IMR-90 (cell line): ENCODE results near the gene SLC28A3. TPM values are rescaled to one million over a fixed set of nuclear protein-coding genes. Genes with fewer than 3 reads are reported as not detected.

Experiments
- ATAC-seq: fragments of 200-7000 bp; cut with Tn5 transposase; 2 replicates; pipeline ENCODE4 v1.9.1; 2020; ENCODE audit warnings: low read depth, mild to moderate bottlenecking, moderate library complexity
- BruUV-seq: library from RNA; stranded (reverse); fragments of 400-500 nt; replicated peaks from 2 replicates; lab custom pipeline; 2021; lab: Mats Ljungman, UMichigan
- CTCF ChIA-PET: fragments of 300-600 bp; formaldehyde crosslinking; extraction: SDS; loops from one replicate; lab custom pipeline; 2021; ENCODE audit warnings: antibody characterized with exemption; lab: Yijun Ruan, JAX
- POLR2A ChIA-PET: fragments of 300-600 bp; sonication (Branson Sonifier 250); formaldehyde crosslinking; loops from one replicate; lab custom pipeline; 2022; ENCODE audit warnings: antibody characterized with exemption; ENCODE audit not compliant: unreplicated experiment; lab: Charles Lee
- DNase-seq: peaks from one replicate; pipeline ENCODE4 v3.0.0; 2013
- H2AFZ ChIP-seq: replicated peaks from 2 replicates; pipeline ENCODE3; 2013; ENCODE audit warnings: low read length, mild to moderate bottlenecking; ENCODE audit not compliant: poor library complexity
- H2AK5ac ChIP-seq: 2 replicates; pipeline ENCODE4 v1.6.1; 2013; ENCODE audit warnings: low read depth, low read length, inconsistent platforms
- H2AK9ac ChIP-seq: replicated peaks from 2 replicates; pipeline ENCODE3; 2013; ENCODE audit warnings: mild to moderate bottlenecking, low read depth, low read length, moderate library complexity; ENCODE audit not compliant: poor library complexity
- H2BK120ac ChIP-seq: 2 replicates; pipeline ENCODE4 v1.6.1; 2013; ENCODE audit warnings: low read depth, low read length, inconsistent platforms
- H2BK15ac ChIP-seq: 3 replicates; pipeline ENCODE4 v1.6.1; 2013; ENCODE audit warnings: low read depth, low read length, inconsistent platforms
- H2BK20ac ChIP-seq: 2 replicates; pipeline ENCODE4 v1.6.1; 2013; ENCODE audit warnings: low read depth, mild to moderate bottlenecking, inconsistent platforms, low read length, moderate library complexity
- H2BK5ac ChIP-seq: 2 replicates; pipeline ENCODE4 v1.6.1; 2013; ENCODE audit warnings: mild to moderate bottlenecking, low read depth, low read length, inconsistent platforms; ENCODE audit not compliant: poor library complexity, severe bottlenecking
- H3K14ac ChIP-seq: replicated peaks from 2 replicates; pipeline ENCODE4 v1.6.1; 2013; ENCODE audit warnings: low read depth, low read length, inconsistent platforms
- H3K18ac ChIP-seq: 2 replicates; pipeline ENCODE4 v1.6.1; 2013; ENCODE audit warnings: low read depth, low read length, control low read depth
- H3K23ac ChIP-seq: 2 replicates; pipeline ENCODE4 v1.6.1; 2013; ENCODE audit warnings: low read depth, low read length, inconsistent platforms
- H3K27ac ChIP-seq: 2 replicates; pipeline ENCODE4 v1.5.1; 2013; ENCODE audit warnings: mild to moderate bottlenecking, control low read depth, low read length; ENCODE audit not compliant: insufficient read depth
- H3K27me3 ChIP-seq: 2 replicates; pipeline ENCODE4 v1.6.1; 2013; ENCODE audit warnings: low read length; ENCODE audit not compliant: control insufficient read depth, insufficient read depth
- H3K36me3 ChIP-seq: 2 replicates; pipeline ENCODE4 v1.6.1; 2013; ENCODE audit warnings: low read length, mixed read lengths; ENCODE audit not compliant: control insufficient read depth, insufficient read depth
- H3K4ac ChIP-seq: 2 replicates; pipeline ENCODE4 v1.6.1; 2013; ENCODE audit warnings: low read depth, low read length, inconsistent platforms
- H3K4me1 ChIP-seq: 2 replicates; pipeline ENCODE4 v1.6.1; 2013; ENCODE audit warnings: low read length, mixed read lengths; ENCODE audit not compliant: control insufficient read depth, insufficient read depth
- H3K4me2 ChIP-seq: 2 replicates; pipeline ENCODE4 v1.6.1; 2013; ENCODE audit warnings: low read depth, mild to moderate bottlenecking, control low read depth, low read length, moderate library complexity
- H3K4me3 ChIP-seq: 2 replicates; pipeline ENCODE4 v1.5.1; 2013; ENCODE audit warnings: low read depth, mild to moderate bottlenecking, control low read depth, low read length, moderate library complexity; ENCODE audit not compliant: insufficient read depth
- H3K56ac ChIP-seq: 2 replicates; pipeline ENCODE4 v1.6.1; 2013; ENCODE audit warnings: low read length, inconsistent platforms; ENCODE audit not compliant: insufficient read depth; ENCODE audit errors: extremely low read depth
- H3K79me1 ChIP-seq, 2 experiments: 2 replicates each; pipeline ENCODE4 v1.6.1; 2013; ENCODE audit warnings: low read length in 2 of 2, inconsistent platforms in 1 of 2, low read depth in 1 of 2
- H3K9ac ChIP-seq: 2 replicates; pipeline ENCODE4 v1.6.1; 2013; ENCODE audit warnings: low read depth, low read length, control low read depth
- H3K9me1 ChIP-seq: 2 replicates; pipeline ENCODE4 v1.6.1; 2013; ENCODE audit warnings: low read length, inconsistent platforms; ENCODE audit not compliant: insufficient read depth
- H3K9me3 ChIP-seq: 2 replicates; pipeline ENCODE4 v1.6.1; 2013; ENCODE audit warnings: low read length; ENCODE audit not compliant: control insufficient read depth, insufficient read depth
- H4K20me1 ChIP-seq: 2 replicates; pipeline ENCODE4 v1.6.1; 2013; ENCODE audit warnings: low read length, inconsistent platforms; ENCODE audit not compliant: insufficient read depth
- H4K5ac ChIP-seq: 2 replicates; pipeline ENCODE4 v1.6.1; 2013; ENCODE audit warnings: mild to moderate bottlenecking, low read depth, low read length, control low read depth
- H4K8ac ChIP-seq, 2 experiments: 2 replicates each; pipeline ENCODE4 v1.6.1; 2013; ENCODE audit warnings: low read depth in 2 of 2, low read length in 2 of 2, control low read depth in 1 of 2, inconsistent platforms in 1 of 2
- H4K91ac ChIP-seq: 2 replicates; pipeline ENCODE4 v1.6.1; 2013; ENCODE audit warnings: low read depth, low read length, inconsistent platforms; ENCODE audit not compliant: insufficient read depth
- FOS ChIP-seq: fragments of 150-350 bp; IDR thresholded peaks from 2 replicates; pipeline ENCODE4 v1.6.1; 2016; ENCODE audit warnings: low read depth, low read length
- MXI1 ChIP-seq: IDR thresholded peaks from 2 replicates; pipeline ENCODE4 v1.6.1; 2012; ENCODE audit warnings: low read depth, mild to moderate bottlenecking, low read length, moderate library complexity, borderline replicate concordance
- NFE2L2 ChIP-seq: fragments of 150-350 bp; IDR thresholded peaks from 2 replicates; pipeline ENCODE4 v1.6.1; 2016; ENCODE audit warnings: low read depth, mild to moderate bottlenecking, low read length
- RAD21 ChIP-seq: IDR thresholded peaks from 2 replicates; pipeline ENCODE4 v1.6.1; 2012; ENCODE audit warnings: low read length, improper control_type of control experiment
- USF2 ChIP-seq: fragments of 150-350 bp; IDR thresholded peaks from 2 replicates; pipeline ENCODE4 v1.6.1; 2017; ENCODE audit warnings: mild to moderate bottlenecking, antibody characterized with exemption, low read length, low read depth
- WGBS, 2 experiments: methylation state at CpG; one replicate each; pipeline versions ENCODE4 v1.1.5 to v1.1.7; 2013; ENCODE audit warnings: missing lambda C conversion rate in 2 of 2; ENCODE audit not compliant: insufficient read length in 1 of 2; ENCODE audit errors: extremely low coverage in 2 of 2; 5-methylcytosine and 5-hydroxymethylcytosine counted together
- dilution Hi-C: fragments of 300-500 bp; cut with HindIII; formaldehyde crosslinking; loops from one replicate; pipeline ENCODE4 v1.14.3; 2018; ENCODE audit warnings: low sequenced_read_pairs; ENCODE audit not compliant: unreplicated experiment
- in situ Hi-C: fragments of 300-500 bp; cut with MboI; formaldehyde crosslinking; loops from 3 replicates; pipeline ENCODE4 v1.14.3; 2019; ENCODE audit warnings: low sequenced_read_pairs, inconsistent platforms, mixed read lengths
- intact Hi-C: fragments of 100-400 bp; cut with micrococcal nuclease; formaldehyde crosslinking; loops from 2 replicates; pipeline ENCODE4 v1.10.0; 2022
- polyA plus RNA-seq, 3 experiments: library from polyadenylated mRNA; depleted of rRNA; stranded (reverse); fragments of >200 nt; gene quantifications; 2 replicates each; pipeline ENCODE4 v1.2.3, GENCODE V29; 2012; ENCODE audit warnings: low replicate concordance in 1 of 3
- total RNA-seq: library from RNA; depleted of rRNA; stranded (reverse); fragments of >200 nt; gene quantifications from 2 replicates; pipeline ENCODE4 v1.2.3, GENCODE V29; 2012

SLC28A3 gene
- total and polyA plus RNA-seq, 2 of the 4 experiments (the other 2 are of a cell fraction): 1.1 to 2.2 TPM

GRCh38 chr9:84296146-84296843, 44.3 kb downstream of the SLC28A3 start:
- Histone ChIP-seq H2BK20ac (peak overlapping the region; percentile 99), H4K8ac (peak overlapping the region; percentile 92 to 96), H2AK9ac (peak overlapping the region; percentile 88), H3K56ac (peak overlapping the region; percentile 75), H3K4me1 (peaks cover 20% of the 10 kb centered on the region), H3K4me2 (peak overlapping the region; percentile 70), H3K18ac (peak overlapping the region; percentile 100), H3K9ac (peak overlapping the region; percentile 36; the same call in 1 of the 2 replicates), H2BK15ac (peak overlapping the region; percentile 98), H3K9me1 (peaks cover 7% of the 10 kb centered on the region), H2AFZ (peak overlapping the region; percentile 66), H3K36me3 (no peaks in the 10 kb centered on the region), H3K79me1 (peaks cover 0 to 4% of the 10 kb centered on the region in 2 experiments; a peak in 1 of 4 replicates), H3K4ac (peak overlapping the region; percentile 98), H4K5ac (peak overlapping the region; percentile 99), H2BK120ac (peak overlapping the region; percentile 99), H4K20me1 (no peaks in the 10 kb centered on the region), H3K27ac (peak overlapping the region; percentile 94), H4K91ac (peak overlapping the region; percentile 99), H2AK5ac (peak overlapping the region; percentile 98), H3K14ac (peak overlapping the region; percentile 98), H3K27me3 (no peaks in the 10 kb centered on the region), H3K23ac (peak overlapping the region; percentile 89), H2BK5ac (peak overlapping the region; percentile 97), H3K4me3 (no peak overlapping the region), H3K9me3 (no peaks in the 10 kb centered on the region)
- intact Hi-C loops: no loop called here
- in situ Hi-C loops: no loop called here
- ATAC-seq (peak; percentile 63), DNase-seq (peak; percentile 90)
- WGBS, 2 experiments: 100% methylated on average over 2 of the region's 7 CpGs; no CpG with 5 or more reads in 1 of the 2 experiments
- TF ChIP-seq RAD21 (no peak), FOS (peak; percentile 54; the same call in 1 of the 2 replicates), MXI1 (peak; percentile 48; the same call in 1 of the 2 replicates), USF2 (0 out of 2 replicates have a peak, but pooled peaks have one; percentile 32), NFE2L2 (no peak)
- dilution Hi-C loops: no loop called here
- ChIA-PET CTCF (interaction anchor here (0.5 to 1.7 kb wide), 4 partner anchors 9 to 323 kb away, joined by 4 to 5 read pairs (median 4); no protein-coding TSS in a partner anchor), POLR2A (interaction anchor here (1.3 kb wide), 1 partner anchor 19 kb away, joined by 3 read pairs; no protein-coding TSS in a partner anchor)
- BruUV-seq: no TSS peak
